Adrenal gland (tissue), 5 donors: ENCODE data around the gene SERPINB3.

Experiments used
- CTCF ChIP-seq, 6 experiments: fragments of 450-650 bp in 4 of 6; fragments of 200-600 bp in 2 of 6; sonication (generic) in 1 of 6; IDR thresholded peaks; 1 replicate in 5 of 6; 2 replicates in 1 of 6; pipeline versions ENCODE4 v1.5.1 to v1.8.0; 2016 to 2021; ENCODE audit warnings: antibody characterized with exemption in 6 of 6, mild to moderate bottlenecking in 2 of 6, moderate library complexity in 1 of 6
- POLR2A ChIP-seq, 2 donors: fragments of 450-650 bp; IDR thresholded peaks; one replicate each; pipeline ENCODE4 v1.6.1; 2017; ENCODE audit warnings: antibody characterized with exemption in 2 of 2, mild to moderate bottlenecking in 2 of 2, moderate library complexity in 1 of 2
- donor health status: DM: no; HTN: no; CAD: no.

- TF ChIP-seq CTCF (IDR thresholded peaks at IDR 0.05) (no peak), POLR2A (IDR thresholded peaks at IDR 0.05) (no peak)
These were observed 14.8 kb downstream of the SERPINB3 start for GRCh38 chr18:63646936-63647335.
